KMS-11 (cell line): ENCODE measurements around the gene CACNB4.

ENCODE experiments used
- H2AFZ ChIP-seq: fragments of 200-600 bp; sonication (generic); 2 replicates; pipeline ENCODE4 v1.6.1; 2016; ENCODE audit warnings: antibody characterized with exemption, mixed run types, low read depth
- H3K27ac ChIP-seq: fragments of 200-600 bp; sonication (generic); 2 replicates; pipeline ENCODE4 v1.6.1; 2016; ENCODE audit warnings: mild to moderate bottlenecking, mixed run types
- H3K27me3 ChIP-seq: fragments of 200-600 bp; sonication (generic); 2 replicates; pipeline ENCODE4 v1.6.1; 2017; ENCODE audit warnings: mild to moderate bottlenecking, low read depth, mixed run types, moderate library complexity; ENCODE audit not compliant: insufficient read depth
- H3K36me3 ChIP-seq: fragments of 200-600 bp; sonication (generic); 2 replicates; pipeline ENCODE4 v1.6.1; 2017; ENCODE audit warnings: mild to moderate bottlenecking, mixed run types; ENCODE audit not compliant: insufficient read depth
- H3K4me1 ChIP-seq: fragments of 200-600 bp; sonication (generic); 2 replicates; pipeline ENCODE4 v1.6.1; 2016; ENCODE audit warnings: mild to moderate bottlenecking, low read depth, mixed run types; ENCODE audit not compliant: poor library complexity, severe bottlenecking
- H3K4me2 ChIP-seq: fragments of 200-600 bp; sonication (generic); 2 replicates; pipeline ENCODE4 v1.7.0; 2016; ENCODE audit warnings: mild to moderate bottlenecking, mixed run types
- H3K4me3 ChIP-seq: fragments of 200-600 bp; sonication (generic); IDR thresholded peaks from 2 replicates; pipeline ENCODE4 v1.6.1; 2017; ENCODE audit warnings: low read depth, low read length, mixed read lengths; ENCODE audit not compliant: insufficient read depth
- H3K79me2 ChIP-seq: fragments of 200-600 bp; sonication (generic); 2 replicates; pipeline ENCODE4 v1.6.1; 2016; ENCODE audit warnings: low read depth, mixed run types; ENCODE audit not compliant: insufficient read depth
- H3K9ac ChIP-seq: fragments of 200-600 bp; sonication (generic); 2 replicates; pipeline ENCODE4 v1.6.1; 2016; ENCODE audit warnings: mild to moderate bottlenecking, mixed run types
- H4K20me1 ChIP-seq: fragments of 200-600 bp; sonication (generic); 2 replicates; pipeline ENCODE4 v1.6.1; 2016; ENCODE audit warnings: mild to moderate bottlenecking, mixed run types; ENCODE audit not compliant: insufficient read depth
- TF ChIP-seq, protein P1 (sequence below): fragments of 200-600 bp; sonication (generic); conservative IDR thresholded peaks from 2 replicates; pipeline ENCODE4 v1.6.1; 2017; ENCODE audit warnings: low read depth, mild to moderate bottlenecking, antibody characterized with exemption, low read length, moderate library complexity, mixed read lengths

Gene CACNB4

DNA sequence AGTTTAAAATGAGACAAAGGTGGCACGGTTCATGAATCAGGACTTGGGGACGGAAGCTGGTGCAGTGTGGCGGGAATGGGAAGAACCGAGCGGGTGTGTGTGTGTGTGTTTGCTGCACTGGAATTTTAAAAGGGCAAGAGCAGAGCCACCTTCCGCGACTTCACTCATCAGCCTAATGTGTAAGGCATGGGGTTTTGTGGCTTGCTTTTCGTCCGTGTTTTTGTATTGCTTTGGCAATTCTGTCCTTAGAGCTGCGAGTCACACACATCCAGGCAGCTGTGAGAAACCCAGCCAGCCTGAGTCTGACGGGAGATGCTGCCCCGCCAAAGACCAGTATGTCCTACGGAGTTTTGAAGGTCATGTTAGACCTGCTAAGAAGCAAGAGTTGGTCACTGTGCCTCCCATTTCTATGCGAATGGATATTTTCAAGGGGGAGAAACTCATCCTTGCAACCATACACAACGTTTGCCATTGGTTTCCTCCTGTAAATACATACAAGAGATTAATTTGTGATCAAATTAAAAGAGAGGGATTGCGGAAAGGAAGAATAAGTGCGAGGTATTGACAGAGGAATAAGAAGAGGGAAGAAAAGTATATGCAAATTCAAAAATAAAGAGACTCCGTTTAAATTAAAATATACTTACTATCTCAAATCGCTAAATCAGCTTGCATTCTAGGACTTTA is 665 bp upstream of the CACNB4 start:
- no peak overlapping the region for H3K27ac ChIP-seq
- peak overlapping the region; percentile 64; the same call in 1 of the 2 replicates for H2AFZ ChIP-seq
- H3K4me1 ChIP-seq, result no peaks in the 10 kb centered on the region
- no peaks in the 10 kb centered on the region for H4K20me1 ChIP-seq
- H3K4me2 ChIP-seq, result peak overlapping the region; percentile 47
- H3K27me3 ChIP-seq, result no peaks in the 10 kb centered on the region
- H3K4me3 ChIP-seq, result no peak overlapping the region
- no peaks in the 10 kb centered on the region for H3K79me2 ChIP-seq
- H3K36me3 ChIP-seq, result no peaks in the 10 kb centered on the region
- H3K9ac ChIP-seq, result peak overlapping the region; percentile 26; the same call in 1 of the 2 replicates
- TF ChIP-seq, protein P1, sequence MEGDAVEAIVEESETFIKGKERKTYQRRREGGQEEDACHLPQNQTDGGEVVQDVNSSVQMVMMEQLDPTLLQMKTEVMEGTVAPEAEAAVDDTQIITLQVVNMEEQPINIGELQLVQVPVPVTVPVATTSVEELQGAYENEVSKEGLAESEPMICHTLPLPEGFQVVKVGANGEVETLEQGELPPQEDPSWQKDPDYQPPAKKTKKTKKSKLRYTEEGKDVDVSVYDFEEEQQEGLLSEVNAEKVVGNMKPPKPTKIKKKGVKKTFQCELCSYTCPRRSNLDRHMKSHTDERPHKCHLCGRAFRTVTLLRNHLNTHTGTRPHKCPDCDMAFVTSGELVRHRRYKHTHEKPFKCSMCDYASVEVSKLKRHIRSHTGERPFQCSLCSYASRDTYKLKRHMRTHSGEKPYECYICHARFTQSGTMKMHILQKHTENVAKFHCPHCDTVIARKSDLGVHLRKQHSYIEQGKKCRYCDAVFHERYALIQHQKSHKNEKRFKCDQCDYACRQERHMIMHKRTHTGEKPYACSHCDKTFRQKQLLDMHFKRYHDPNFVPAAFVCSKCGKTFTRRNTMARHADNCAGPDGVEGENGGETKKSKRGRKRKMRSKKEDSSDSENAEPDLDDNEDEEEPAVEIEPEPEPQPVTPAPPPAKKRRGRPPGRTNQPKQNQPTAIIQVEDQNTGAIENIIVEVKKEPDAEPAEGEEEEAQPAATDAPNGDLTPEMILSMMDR, result no peak

DNA sequence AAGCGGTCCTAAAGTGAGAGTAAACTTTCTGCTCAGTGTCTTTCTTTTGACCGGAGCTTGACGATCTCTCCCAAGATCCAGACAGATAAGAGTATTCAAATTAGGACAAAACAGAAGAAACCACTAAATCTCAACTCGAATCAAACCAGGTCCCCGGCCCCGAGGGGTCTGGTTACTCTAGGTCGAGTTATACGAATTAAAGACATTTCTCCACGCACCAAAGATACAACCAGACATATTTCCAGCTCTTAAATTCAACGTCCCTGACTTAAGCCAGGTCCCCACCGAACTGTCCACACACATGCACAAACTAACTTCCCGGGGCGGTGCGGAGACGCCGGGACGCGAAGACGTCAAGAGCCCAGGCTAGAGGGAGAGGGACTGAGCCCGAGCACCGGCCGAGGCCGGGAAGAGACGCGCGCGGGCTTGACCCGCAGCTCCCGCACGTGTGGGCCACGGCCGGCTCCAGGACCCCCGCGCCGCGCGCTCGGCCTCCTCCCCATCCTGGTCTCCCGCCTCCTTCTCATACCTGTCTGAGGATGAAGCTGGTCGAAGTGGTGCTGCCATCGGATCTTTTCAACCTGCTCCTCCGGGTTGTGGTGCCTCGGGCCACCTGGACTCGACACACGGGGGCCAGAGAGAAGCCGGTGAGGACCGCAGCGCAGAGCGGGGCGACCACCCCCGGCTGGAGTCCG is 896 bp downstream of the CACNB4 start:
- Histone ChIP-seq H3K9ac (no peak overlapping the region), H3K79me2 (no peaks in the 10 kb centered on the region), H4K20me1 (no peaks in the 10 kb centered on the region), H3K27me3 (no peaks in the 10 kb centered on the region), H3K4me3 (no peak overlapping the region), H3K36me3 (no peaks in the 10 kb centered on the region), H2AFZ (no peak overlapping the region), H3K4me2 (no peak overlapping the region), H3K27ac (no peak overlapping the region), H3K4me1 (no peaks in the 10 kb centered on the region)
- TF ChIP-seq, protein P1, result no peak

DNA sequence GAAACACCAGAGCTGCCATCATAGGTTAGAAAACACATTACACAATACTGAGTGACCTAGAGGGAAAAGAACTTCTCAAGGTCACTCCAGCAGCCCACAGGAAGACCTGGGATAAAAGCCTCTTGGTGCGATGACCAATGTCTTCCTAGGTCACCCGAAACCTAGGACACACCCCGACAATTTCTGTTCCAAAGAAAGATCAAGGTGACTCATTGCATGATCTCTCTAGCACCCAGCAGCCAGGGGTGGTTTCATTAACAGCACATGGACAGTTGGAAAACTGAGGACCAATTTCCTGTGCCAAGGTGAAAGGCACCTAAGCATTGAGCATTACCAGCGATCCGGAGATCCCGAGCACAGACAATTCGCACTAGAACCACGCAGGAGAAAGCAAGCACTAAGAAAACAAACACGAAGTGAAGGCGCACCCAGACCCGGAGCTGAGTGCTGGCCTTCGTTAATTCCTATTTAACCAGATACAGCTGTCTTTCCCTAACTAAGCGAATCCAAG is 1.5 kb downstream of the CACNB4 start:
- H3K4me3 ChIP-seq, result no peak overlapping the region
- H3K4me1 ChIP-seq, result no peaks in the 10 kb centered on the region

DNA sequence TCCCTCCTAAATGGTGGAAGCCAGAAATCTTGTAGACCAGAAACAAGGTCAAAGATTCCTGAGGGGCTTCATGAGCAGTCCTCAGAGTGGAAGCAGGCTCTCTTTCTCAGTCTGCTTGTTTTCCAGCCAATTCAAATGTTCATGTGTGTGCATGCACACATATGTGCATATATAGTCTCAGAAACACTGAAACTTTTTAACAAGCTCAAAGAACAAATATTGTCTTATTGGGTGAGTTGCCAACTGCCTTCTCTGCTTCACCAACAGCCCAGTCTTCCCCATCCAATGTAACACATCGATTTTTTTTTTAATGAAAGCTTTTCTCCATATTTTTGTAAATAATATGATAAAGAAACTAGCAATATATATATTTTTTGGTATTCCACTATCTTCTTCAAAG is 3.7 kb downstream of the CACNB4 start:
- Histone ChIP-seq H3K9ac (no peak overlapping the region), H3K4me1 (no peaks in the 10 kb centered on the region), H3K4me3 (no peak overlapping the region), H3K36me3 (no peaks in the 10 kb centered on the region), H2AFZ (no peak overlapping the region), H3K27me3 (no peaks in the 10 kb centered on the region), H4K20me1 (no peaks in the 10 kb centered on the region), H3K27ac (no peak overlapping the region), H3K4me2 (no peak overlapping the region), H3K79me2 (no peaks in the 10 kb centered on the region)
- TF ChIP-seq, protein P1, result no peak

More for the DNA sequence above, 1.5 kb downstream of the CACNB4 start:
- no peak overlapping the region for H3K4me2 ChIP-seq
- H2AFZ ChIP-seq, result no peak overlapping the region
- no peak overlapping the region for H3K9ac ChIP-seq
- TF ChIP-seq, protein P1, result no peak
- no peak overlapping the region for H3K27ac ChIP-seq
- no peaks in the 10 kb centered on the region for H3K79me2 ChIP-seq
- H4K20me1 ChIP-seq, result no peaks in the 10 kb centered on the region
- no peaks in the 10 kb centered on the region for H3K27me3 ChIP-seq
- no peaks in the 10 kb centered on the region for H3K36me3 ChIP-seq
